Activated CD4-positive, alpha-beta T cell treated with anti-CD3 and anti-CD28 coated beads for 24 hours (primary cell): ENCODE data around the gene KLHL6.

ENCODE experiments used
- DNase-seq, 2 donors: peaks; one replicate each; pipeline ENCODE4 v3.0.0-alpha.2; 2020; ENCODE audit warnings: low read depth in 2 of 2

Gene KLHL6

DNA sequence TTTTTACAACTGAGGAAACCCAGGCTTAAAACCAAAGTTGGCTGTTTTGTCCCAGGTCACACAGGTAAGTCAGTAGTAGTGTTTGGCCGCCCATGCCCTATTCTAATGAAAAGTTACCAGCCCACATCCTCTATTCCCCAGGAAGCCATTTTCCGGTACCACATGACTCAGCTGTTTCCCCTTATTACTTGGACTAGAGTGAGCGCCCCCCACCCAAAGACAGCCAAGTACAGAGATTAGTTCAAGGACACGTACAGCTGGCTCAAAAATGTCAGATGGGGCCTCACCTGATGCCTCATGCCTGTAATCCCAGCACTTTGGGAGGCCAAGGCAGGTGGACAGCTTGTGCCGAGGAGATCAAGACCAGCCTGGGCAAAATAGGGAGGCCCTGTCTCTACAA lies 8.5 kb upstream of the KLHL6 start:
- DNase-seq = no peak

DNA sequence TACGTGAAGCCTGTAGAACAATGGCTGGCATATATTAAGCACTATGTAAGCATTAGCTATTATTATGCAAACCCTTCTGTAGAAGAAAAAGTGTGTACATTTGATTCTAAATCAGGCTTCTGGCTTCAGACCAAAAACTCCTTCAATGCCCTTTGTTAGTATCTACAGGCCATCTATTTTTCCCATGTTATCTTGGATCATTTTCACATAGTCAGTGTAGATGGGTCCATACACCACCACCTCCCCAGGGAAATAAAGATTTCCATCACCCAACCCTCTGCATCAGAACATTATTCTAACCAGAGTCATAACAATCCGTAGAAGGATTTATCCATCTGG lies 8.0 kb upstream of the KLHL6 start:
- DNase-seq = no peak

- DNase-seq = no peak
Observed at GRCh38 chr3:183560607-183561006, 5.1 kb upstream of the KLHL6 start.

- no peak for DNase-seq
Observed at GRCh38 chr3:183558495-183558894, 3.0 kb upstream of the KLHL6 start.

DNA sequence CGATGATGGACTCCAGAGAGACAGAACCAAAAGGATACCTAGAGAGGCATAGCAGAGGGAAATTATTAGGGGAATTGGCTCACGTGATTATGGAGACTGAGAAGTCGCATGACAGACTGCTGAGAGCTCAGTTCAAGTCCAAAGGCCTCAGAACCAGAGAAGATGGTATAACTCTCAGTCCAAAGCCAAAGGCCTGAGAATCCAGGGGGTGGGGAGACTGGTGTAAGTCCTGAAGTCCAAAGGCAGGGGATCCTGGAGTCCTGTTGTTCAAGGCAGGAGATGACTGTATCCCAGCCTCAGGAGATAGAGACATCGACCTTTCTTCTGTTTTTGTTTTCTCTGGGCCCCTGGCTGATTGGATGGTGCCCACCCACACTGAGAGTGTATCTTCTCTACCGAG lies 1.2 kb upstream of the KLHL6 start:
- no peak for DNase-seq

DNA sequence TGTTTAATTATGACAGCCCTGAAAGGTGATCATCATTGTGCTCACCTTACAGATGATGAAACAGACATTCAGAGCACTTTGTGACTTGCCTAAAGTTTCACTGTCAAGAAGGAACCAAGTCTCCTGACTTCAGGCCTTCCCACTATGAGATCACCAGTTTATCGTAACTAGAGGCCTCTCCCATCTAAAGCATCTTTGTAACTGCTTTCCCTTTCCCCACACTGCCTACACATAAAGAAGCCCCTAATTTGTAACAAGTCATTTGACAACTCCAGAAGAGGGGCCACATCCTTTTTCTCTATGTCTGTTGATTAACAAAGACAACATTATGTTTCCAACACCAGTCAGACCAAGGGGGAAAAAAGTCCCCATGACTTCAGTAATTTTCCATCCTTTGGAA lies 1.1 kb downstream of the KLHL6 start:
- peak in 1 of 2 donors; percentile 20 for DNase-seq

- DNase-seq = no peak
Observed at GRCh38 chr3:183553334-183554026, 2.0 kb downstream of the KLHL6 start.

DNA sequence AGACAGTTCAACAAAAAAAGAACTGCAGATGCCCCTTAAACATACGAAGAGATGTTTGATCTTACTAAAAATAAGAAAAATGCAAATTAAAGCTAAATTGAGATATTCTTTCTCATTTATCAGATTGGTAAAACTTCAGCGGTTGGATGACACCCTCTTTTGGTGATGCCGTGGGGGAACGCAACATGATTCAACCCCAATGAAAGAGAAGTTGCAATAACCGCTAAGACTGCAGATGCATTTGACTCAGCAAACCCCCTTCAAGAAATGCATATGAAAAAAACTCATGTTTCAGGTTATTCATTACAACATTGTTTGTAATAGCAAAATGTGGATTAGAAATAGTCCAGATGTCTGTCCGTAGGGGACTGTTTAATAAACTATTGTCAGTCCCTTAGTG lies 3.6 kb downstream of the KLHL6 start:
- peak in 1 of 2 donors; percentile 33 for DNase-seq

DNA sequence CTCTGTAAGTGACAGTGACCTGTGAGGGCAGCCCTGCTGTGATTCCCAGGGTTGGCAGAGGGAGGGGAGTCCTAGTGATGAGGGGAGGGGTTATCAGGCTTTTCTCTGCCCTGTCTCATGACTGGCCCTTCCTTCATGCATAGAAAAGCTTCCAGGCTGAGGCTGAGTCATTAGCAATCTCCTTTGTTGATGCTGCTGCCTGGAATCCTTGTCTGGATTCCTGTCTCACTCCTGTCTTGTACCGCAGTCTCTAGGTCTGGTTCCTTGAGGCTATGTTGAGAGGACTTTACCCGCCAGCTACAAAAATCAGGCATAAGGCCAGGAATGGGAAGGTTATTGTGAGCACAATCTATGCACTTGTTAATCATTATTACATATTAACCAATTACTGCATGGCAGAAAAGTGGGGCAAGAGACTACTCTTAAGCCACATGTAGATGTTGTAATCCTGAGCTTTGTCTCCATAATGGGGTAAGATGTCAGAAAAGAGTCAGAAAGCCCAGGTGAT lies 7.2 kb downstream of the KLHL6 start:
- no peak for DNase-seq

- DNase-seq = no peak
Observed at GRCh38 chr3:183546625-183547024, 8.9 kb downstream of the KLHL6 start.

DNA sequence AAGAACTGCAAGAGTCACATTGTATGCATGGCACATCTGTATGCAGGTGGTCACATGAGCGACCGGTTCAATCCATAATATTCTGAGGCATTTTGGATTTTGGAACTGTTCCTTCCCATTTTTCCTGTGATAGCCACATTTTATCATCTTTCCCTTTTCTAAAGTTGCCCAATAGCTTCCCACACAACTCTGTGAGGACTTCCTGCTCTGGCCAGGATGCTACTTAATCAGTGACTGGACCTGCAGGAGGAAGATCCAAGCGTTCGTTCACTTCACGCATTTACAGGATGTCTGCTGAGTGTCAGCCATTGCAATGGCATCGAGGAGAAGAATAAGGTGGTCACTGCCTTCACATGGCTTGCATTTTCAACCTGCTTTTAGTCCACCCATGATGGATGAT lies 9.8 kb downstream of the KLHL6 start:
- DNase-seq = no peak

- DNase-seq = no peak
Observed at GRCh38 chr3:183542355-183542754, 13.2 kb downstream of the KLHL6 start.

- DNase-seq = no peak
Observed at GRCh38 chr3:183541738-183542137, 13.8 kb downstream of the KLHL6 start.

DNA sequence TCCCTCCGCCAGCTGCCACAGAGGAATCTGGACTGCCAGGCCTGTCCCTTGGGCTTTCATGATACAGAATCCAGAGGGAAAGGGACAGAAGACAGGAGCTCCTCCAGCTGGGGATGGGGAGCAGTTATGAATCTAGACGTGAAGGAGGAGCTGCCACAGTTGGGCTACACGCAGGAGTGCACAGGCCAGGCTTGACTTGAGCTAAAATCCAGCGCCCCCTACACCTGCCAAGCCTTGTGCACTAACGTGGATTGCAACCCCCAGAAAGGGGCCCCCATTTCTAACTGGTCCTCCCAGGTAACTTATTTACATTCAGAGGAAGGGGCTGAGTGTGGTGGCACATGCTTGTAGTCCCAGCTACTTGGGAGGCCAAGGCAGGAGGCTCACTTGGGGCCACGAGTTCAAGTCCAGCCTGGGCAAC lies 14.3 kb downstream of the KLHL6 start:
- DNase-seq = no peak

GRCh38 chr3:183540501-183541234 lies 14.8 kb downstream of the KLHL6 start:
- DNase-seq = no peak

GRCh38 chr3:183539811-183540210 lies 15.7 kb downstream of the KLHL6 start:
- no peak for DNase-seq

DNA sequence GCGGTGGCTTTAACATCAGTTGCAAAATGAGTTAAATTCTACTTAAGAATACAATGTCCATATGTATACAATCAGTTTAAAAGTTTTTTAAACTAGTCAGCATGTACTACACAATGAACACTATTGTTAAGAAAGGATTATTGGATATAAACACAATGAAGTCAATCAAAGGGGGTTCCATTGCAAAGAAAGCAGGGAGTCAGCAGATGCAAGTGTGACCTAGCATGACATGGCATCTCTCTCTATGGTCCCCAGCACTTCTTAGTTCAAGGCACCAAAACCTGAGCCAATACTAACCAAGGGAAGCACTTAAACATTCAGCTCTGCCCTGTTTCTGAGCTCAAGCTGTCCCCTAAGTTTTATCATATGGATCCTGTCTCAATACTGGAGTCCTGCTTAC lies 17.0 kb downstream of the KLHL6 start:
- no peak for DNase-seq

DNA sequence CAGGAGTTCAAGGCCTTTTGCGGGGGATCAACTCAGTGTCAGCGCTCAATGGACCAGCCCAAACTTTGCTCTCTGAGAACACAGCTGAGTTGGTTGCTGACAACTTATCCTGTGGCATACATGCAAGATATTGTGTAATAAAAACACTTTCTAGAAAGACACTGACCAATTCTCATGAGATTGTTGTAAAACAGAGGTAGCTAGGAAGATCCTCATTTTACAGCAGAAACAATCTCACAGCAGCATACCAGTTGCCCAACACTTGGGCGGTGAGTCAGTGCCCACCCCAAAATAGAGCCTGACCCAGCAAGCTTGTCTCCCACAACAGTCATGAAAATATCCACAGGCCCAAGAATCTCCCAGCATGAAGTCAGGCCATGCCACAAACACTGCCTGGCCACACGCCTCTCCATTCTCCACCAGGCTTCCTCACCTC lies 18.2 kb downstream of the KLHL6 start:
- DNase-seq = no peak

DNA sequence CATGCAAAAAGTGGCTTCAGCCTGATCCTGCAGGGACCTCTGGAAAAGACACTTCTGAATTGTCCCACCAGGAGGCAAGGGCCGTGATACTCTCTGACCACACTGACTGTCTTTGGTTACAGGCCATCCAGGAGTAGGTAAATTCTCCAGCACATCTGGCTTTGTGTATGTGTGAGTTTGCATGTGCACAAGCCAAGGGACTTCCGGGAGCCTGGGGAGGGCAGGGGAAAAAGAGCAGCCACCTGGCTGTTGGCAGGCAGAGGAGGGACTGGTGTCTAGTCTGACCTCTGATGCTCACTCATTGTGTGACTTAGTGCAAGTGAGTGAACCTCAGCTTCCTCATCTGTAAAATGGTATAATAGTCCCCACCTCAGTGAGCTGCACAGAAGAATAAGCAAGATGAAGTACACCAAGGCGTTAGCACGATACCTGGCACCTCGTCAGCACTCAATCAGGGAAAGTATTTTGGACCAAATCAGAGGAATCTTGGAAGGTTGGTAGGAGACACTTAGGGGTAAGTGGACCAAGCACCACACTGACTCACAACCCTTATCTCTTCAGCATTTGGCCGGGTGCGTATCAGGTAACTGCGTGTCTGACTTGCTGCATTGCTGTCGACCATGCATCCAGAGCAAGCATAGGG lies 19.1 kb downstream of the KLHL6 start:
- DNase-seq = no peak

GRCh38 chr3:183534249-183534648 lies 21.3 kb downstream of the KLHL6 start:
- DNase-seq = no peak

DNA sequence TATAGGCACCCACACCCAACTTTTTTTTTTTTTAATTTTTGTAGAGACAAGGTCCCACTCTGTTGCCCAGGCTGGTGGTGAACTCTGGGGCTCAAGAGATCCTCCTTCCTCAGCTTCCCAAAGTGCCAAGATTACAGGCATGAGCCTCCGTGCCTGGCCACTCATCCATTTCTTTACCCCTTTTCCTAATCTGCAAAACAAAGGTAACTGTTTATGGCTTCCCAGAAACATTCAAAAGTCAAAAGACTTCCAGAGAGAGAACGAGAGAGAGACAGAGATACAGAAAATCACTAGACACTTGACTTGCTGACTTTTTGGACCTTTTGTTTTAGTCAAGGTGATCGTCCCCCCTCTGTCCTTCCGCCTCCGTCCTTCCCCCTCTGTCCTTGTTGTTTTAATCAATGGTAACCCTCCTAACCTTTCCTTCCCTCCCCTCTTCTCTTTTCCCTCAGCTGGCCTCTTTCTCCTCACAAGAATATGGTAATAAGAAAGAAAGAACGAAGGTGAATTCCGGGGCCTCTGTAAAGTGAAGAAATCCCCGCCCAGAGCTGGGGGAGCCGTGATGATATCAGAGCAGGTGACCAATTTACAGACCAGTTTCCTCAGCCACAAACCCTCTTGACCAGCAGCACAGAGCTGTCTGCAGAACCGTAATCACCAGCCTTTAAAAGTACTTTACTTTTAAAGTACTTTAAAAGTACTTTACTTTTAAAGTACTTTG lies 21.9 kb downstream of the KLHL6 start:
- DNase-seq = no peak
